Stimulated activated CD4-positive, alpha-beta T cell treated with anti-CD3 and anti-CD28 coated beads, Interleukin-4, amount 100 ng/mL, for 4 hours (primary cell): Measurements from ENCODE around the gene S1PR3.

Source experiments
- DNase-seq, 2 experiments: peaks; one replicate each; pipeline ENCODE4 v3.0.0-alpha.2; 2020

Gene S1PR3

GRCh38 chr9:88969646-88970373, 21.5 kb upstream of the S1PR3 start:
- no peak for DNase-seq

DNA sequence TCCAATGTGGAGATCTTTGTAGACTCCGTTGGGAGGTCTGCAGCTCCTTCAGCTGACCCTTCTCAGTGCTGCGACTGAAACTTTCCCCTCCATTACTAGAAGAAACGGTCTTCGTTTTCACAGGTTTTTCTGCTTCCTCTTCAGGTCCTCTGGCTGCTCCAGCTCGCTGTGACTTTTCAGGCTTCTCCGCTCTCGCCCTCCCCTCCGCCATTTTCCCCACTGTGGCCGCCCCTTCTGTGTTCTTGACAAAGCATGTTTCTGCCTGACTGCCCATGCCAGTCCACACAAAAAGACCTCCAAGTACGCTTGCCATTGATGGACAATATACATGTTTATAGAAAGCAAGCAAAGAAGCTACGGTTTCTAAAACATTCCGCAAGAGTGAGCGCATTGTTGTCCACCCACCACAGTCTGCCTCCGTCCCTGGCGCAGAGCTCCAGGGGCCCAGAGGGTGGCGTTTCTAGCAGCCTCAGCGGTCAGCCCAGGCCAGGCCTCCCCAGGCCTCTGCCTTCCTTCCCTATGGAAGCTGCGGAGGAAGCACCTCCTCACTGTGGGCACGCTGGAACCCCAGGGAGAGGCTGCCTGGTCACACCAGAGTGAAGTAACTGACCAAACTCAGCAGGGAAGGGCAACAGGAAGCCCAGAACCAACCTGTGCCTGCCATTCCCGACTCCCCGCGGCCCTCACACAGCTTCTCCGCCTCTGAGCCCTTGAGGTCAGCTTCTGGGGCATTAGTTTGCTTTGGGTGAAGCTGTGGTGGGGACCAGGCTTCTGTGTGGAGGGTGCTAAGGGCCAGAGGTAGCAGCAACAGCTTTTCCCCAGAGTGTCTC, 19.9 kb upstream of the S1PR3 start:
- no peak for DNase-seq

- no peak for DNase-seq
Measured at GRCh38 chr9:88972401-88972800, 18.9 kb upstream of the S1PR3 start.

- DNase-seq, result no peak
Measured at GRCh38 chr9:88973281-88974045, 17.8 kb upstream of the S1PR3 start.

DNA sequence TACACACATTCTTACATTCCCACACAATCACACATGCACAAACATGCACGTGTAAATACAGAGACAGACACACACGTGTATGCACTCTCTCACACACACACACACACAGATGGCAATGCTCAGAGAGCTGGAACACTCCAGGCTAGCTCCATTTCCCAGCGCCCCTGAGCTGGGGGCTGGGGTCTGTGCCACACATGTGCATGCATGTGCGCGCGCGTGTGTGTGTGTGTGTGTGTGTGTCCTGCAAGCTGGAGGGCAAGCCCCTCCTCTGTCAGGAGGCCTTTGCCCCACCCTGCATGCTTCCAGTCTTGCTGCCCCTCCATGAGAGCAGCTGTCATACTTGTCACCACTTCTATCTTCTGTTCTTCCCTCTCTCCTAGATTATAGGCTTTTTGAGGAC, 16.6 kb upstream of the S1PR3 start:
- DNase-seq, result no peak

- DNase-seq, result no peak
Measured at GRCh38 chr9:88975966-88976889, 15.0 kb upstream of the S1PR3 start.

- DNase-seq, result no peak
Measured at GRCh38 chr9:88976890-88977257, 14.4 kb upstream of the S1PR3 start.

DNA sequence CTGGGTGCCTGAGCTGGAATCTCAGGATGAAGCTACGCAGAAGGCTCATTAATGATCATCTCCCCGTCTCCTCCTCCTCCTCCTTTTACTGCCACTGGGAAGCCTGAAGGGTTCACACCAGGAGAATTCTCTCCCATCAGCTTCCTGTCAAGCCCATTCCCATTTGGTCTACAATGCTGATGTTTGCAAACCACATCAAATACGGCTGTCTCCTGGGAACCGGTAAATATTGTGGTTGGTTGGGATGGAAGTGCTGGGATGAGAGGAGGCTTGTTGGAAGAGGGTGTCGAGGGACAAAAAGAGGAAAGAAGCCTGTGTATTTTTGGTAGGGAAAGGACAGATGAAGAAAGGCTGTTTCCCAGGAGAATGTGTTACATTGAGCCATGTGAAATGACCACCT, 13.2 kb upstream of the S1PR3 start:
- DNase-seq, result no peak

- DNase-seq, result no peak
Measured at GRCh38 chr9:88979021-88979420, 12.2 kb upstream of the S1PR3 start.

DNA sequence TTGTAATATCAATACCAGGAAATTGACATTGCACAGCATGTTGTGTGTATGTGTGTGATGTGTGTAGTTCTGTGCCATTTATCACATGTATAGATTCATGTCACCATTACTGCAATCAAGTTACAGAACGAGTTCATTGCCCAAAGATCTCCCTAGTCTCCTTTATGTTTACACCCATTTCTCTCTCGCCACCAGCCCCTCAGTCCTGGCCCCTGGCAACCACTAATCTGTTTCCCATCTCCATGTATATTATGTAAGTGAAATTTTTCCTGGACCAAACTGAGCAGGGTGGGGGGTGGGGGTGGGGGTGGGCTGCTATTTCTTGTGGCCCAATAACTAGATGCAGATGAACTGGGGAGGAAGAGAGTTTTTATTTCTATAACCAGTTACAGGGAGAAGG, 11.5 kb upstream of the S1PR3 start:
- no peak for DNase-seq

DNA sequence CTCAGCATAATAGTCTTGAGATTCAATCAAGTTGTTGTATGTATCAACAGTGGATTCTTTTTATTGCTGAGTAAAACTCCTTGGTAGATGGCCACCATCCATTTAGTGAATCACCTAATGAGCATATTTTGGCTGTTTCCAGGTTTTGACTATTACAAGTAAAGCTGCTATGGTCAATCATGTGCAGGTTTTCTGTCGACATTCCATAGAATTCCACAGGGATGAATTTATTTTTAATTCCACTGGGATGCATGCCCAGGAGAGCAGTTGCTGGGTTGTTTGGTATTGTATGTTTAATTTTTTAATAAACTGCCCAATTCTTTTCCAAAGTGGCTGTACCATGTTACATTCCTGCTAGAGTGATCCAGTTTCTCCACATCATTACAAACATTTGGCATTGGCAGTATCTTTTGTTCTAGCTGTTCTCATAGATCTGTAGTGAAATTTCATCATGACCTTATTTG, 10.5 kb upstream of the S1PR3 start:
- DNase-seq, result no peak

DNA sequence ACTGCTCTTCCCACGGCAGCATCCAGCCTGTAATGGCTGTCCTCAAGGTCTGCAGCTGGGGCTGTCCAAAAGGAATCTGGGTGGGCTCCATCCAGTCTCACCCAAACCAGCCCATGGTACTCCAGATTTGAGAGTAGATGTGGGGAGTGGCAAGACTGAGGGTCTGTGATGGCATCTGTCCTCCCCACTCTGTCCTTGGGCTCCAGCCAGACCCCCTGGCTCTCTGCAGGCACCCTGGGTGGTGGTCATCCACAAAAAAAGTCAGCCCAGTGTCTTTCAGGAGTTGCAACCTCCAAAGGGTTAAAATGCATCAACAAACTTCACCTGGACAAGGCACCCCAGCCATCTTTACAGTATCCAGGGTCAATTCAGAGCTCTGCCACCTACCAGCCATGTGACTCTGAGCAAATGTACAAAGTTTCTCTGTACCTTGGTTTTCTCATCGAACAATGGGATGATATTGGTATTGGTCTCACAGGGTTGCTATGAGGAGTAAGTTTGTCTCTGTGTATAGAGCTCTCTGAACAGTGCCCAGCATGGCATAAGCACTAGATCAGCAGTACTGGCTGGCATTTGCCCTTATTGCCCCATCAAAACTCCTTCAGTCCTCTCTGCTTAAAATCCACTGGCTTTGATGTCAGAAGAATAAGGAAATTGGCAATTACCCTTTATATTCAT, 7.3 kb upstream of the S1PR3 start:
- no peak for DNase-seq

DNA sequence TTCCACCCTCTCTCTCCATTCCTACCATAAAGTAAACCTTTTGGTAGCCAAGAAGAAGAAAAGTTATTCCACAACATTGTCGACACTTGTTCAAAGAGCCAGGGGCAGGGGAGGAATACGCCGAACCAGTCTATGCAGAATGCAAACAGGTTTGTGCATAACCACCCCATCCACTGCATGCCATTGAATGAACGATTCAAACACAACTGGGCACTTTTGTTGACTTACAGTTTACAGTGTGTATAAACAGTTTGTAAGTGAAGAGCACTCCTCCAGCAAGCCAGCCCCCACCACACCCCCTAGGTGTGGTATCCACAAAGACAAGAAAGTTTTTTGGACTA, 6.8 kb upstream of the S1PR3 start:
- no peak for DNase-seq

GRCh38 chr9:88985616-88986015, 5.7 kb upstream of the S1PR3 start:
- no peak for DNase-seq

DNA sequence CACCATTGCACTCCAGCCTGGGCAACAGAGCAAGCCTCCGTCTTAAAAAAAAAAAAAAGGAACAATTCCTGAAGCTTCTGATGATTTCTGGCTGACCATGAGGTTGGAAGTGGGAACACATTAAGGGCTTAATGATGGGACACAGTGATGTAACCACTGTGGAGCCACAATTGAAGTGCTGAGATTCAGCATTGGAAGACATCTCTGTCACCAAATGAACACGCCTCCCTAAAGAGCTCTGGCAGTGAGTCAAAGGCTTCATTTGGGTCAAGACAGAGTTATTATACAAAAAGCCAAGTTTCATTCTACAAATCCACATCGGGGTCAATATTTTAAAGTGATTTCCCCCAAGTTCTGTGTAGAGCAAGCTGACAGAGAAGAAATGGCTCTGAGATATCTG, 4.5 kb upstream of the S1PR3 start:
- no peak for DNase-seq

DNA sequence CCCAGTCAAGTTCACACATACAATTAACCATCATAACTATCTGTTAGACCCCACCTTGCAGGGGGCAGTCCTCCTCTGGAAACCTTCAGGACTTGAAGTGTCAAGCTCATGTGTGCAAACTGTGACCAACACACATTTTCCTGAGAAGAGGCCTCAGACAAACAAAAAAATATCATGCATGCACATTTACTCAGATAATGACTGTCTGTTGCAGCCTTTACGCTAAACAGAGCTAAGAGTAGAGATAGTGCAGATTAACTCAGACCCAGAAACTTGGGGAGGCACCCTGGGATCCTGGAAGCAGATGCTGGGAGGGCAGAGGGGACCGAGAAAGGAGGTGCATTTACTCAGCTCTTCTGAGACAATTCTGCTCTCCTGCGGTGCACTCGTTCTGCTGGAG, 3.6 kb upstream of the S1PR3 start:
- DNase-seq, result no peak

DNA sequence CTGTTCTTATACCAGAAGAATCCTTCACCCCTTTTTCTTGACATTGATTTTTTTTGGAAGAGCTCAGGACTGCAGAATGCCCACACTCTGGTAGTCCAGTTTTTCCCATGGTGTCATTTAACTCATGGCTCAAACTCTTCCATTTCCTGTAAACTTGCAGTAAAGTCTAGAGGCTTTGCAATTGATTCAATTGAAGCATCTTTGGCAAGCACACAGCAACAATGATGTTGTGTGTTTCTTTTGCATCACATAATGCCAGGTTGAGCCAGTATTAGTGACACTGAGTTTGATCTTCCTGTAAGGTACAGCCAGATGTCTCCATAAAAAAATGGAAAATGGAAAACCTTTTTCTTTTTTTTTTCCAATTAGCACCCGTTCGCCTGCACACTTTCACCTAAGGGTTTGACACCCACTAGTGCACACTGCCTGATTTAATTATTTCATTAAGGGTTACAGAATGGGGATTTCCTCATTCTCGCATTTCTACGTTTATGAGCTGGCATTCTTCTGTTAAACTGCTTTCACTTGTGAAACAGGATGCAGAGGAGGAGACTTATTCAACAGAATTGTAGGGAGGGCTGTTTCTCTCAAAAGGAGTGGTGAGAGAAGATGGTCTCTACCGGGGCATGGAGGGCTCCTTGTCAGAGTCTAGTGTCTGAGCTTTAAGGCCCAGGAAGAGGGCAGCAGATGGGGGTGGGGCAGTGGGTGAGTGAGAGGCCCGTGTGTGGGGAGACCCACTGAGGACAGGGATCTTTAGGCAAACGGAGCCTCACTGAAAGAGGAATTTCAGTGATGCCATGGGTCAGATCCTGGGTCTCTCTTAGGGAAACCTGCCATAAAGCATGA, 2.2 kb upstream of the S1PR3 start:
- DNase-seq, result no peak

DNA sequence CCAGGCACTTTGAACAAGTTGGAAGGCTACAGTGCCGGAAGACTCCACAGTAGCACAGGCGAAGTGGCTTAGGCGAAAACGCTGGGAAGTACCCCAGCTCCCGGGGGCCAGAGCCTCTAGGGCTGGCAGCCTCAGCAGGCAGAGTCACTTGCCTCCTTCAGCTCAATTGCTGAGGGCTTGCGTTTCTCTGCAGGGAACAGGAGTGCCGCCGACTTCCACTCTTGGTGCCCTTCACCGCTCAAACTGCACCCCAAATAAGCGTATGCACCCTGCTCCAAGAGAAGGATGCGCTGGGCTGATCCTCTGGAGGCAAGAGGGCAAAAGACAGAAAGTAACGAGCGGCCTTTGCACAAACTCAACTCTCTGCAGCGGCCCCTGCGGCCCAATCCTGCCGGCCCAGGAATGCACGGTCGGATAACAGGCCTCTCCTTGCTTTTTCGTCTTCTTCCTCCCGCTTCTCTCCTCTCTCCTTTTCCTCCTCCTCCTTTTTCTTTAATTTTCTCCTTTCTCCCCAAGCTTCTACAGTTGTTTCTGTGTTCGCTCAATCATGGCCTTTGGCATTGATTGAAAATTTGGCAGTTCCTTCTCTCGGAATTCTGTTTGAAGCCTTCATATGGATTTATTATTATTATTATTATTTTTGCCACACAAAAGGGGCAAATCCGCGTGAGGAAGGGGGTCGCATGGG, 1.1 kb upstream of the S1PR3 start:
- DNase-seq, result no peak

DNA sequence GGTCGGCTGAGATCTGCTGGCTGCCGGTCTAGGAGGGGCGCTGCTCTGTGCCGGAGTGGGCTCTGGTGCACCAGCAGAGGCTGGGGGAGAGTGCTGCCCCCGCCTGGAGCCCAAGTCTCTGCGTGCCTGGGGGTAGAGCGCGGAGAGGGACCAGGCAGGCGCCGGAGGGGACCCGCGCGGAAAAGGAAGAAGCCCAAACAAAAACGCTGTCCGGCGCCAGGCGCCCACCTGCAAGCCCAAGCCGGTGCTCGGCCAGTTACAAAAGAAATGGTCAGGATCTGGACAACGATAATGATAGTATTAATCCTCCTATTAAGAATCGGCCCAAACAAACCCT, 571 bp upstream of the S1PR3 start:
- no peak for DNase-seq

DNA sequence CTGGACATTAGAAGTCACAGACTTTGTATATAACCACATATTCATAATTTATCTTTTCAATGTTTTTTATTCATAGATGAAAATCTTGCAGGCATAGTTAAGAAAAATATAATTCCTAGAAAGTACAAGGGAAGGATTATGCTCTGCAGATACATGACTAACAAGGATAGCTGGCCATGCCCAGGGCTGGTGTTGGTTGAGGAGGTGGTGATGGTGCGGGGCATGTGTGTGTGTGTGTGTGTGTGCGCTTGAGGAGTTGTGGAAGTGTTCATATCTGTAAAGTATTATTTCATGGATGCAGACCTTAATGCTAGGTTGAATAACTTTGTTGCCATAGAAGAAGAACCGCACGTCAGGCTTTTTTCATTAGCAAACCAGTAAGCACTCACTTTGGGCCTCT, 1.3 kb downstream of the S1PR3 start:
- DNase-seq, result no peak

DNA sequence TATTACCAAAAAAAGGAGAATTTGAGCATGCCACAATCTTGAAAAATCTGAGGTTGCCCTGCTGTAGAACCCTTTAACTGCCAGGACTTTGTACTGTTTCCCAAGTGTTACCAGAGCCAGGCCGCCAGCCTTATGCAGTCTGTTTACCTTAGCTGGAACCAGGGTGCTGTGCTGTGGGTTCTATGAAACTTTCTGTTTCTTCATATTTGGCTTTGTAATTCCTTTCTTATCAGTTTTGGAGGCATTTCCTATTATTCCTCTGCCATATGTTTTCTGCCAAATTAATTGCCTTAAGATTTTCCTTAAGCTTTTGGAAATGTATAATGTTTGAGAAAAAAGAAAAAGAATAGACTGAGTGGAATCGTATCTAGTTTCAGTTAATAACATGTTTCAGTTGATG, 2.1 kb downstream of the S1PR3 start:
- DNase-seq, result no peak
